Parathyroid adenoma (tissue), 2 donors: ENCODE measurements around the gene MVB12B.

Experiments
- H2AFZ ChIP-seq: fragments of 300-600 bp; sonication (generic); one replicate; pipeline ENCODE4 v1.7.0; 2017; ENCODE audit warnings: antibody characterized with exemption, mild to moderate bottlenecking
- H3K27ac ChIP-seq: fragments of 300-600 bp; sonication (generic); one replicate; pipeline ENCODE4 v1.7.0; 2017
- H3K27me3 ChIP-seq: fragments of 300-600 bp; sonication (generic); one replicate; pipeline ENCODE4 v1.7.0; 2017; ENCODE audit warnings: low read length; ENCODE audit not compliant: control insufficient read depth, insufficient read depth
- H3K36me3 ChIP-seq: fragments of 300-600 bp; sonication (generic); one replicate; pipeline ENCODE4 v1.7.0; 2017; ENCODE audit warnings: low read length; ENCODE audit not compliant: control insufficient read depth, insufficient read depth
- H3K4me1 ChIP-seq: fragments of 300-600 bp; sonication (generic); one replicate; pipeline ENCODE4 v1.7.0; 2017; ENCODE audit warnings: control low read depth
- H3K4me2 ChIP-seq: fragments of 300-600 bp; sonication (generic); one replicate; pipeline ENCODE4 v1.7.0; 2017; ENCODE audit warnings: low read length
- H3K4me3 ChIP-seq: fragments of 300-600 bp; sonication (generic); one replicate; pipeline ENCODE4 v1.7.0; 2017; ENCODE audit warnings: low read depth, low read length
- H3K79me2 ChIP-seq: fragments of 300-600 bp; sonication (generic); one replicate; pipeline ENCODE4 v1.7.0; 2017; ENCODE audit warnings: control low read depth
- H3K9ac ChIP-seq: fragments of 300-600 bp; sonication (generic); one replicate; pipeline ENCODE4 v1.7.0; 2017; ENCODE audit warnings: mild to moderate bottlenecking
- H3K9me3 ChIP-seq: fragments of 300-600 bp; sonication (generic); one replicate; pipeline ENCODE4 v1.7.0; 2017; ENCODE audit warnings: low read length; ENCODE audit not compliant: control insufficient read depth
- TF ChIP-seq, protein P1 (sequence below): fragments of 300-600 bp; sonication (generic); IDR thresholded peaks from one replicate; pipeline ENCODE4 v1.7.0; 2017; ENCODE audit warnings: antibody characterized with exemption, mild to moderate bottlenecking
- donor health status: primary hyperparathyroidism.

The MVB12B gene

DNA sequence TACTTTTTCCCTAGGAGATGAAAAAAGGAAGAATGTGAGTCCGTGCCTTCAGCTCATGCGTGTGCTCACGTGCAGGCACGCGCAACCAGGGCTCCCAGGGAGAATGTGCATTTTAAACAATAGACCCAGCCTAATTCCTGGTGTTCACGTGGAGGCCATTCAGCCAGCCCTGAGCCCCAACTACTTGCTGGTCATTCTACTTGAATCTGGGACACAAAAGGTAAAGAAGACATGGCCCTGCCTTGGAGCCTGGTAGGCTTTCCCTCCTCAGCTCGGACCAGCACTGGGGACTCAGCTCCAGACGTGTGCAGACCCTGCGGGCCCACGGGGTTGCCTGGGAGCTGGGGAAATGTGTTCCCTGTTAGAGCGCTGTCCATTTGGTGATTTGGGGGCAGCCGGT lies 125.5 kb downstream of the MVB12B start:
- Histone ChIP-seq H3K79me2 (no peaks in the 10 kb centered on the region), H3K36me3 (no peaks in the 10 kb centered on the region), H2AFZ (no peak overlapping the region), H3K4me1 (no peaks in the 10 kb centered on the region), H3K27me3 (no peaks in the 10 kb centered on the region), H3K9me3 (no peaks in the 10 kb centered on the region), H3K9ac (no peak overlapping the region), H3K4me2 (no peak overlapping the region), H3K4me3 (no peak overlapping the region), H3K27ac (no peak overlapping the region)
- TF ChIP-seq, protein P1, sequence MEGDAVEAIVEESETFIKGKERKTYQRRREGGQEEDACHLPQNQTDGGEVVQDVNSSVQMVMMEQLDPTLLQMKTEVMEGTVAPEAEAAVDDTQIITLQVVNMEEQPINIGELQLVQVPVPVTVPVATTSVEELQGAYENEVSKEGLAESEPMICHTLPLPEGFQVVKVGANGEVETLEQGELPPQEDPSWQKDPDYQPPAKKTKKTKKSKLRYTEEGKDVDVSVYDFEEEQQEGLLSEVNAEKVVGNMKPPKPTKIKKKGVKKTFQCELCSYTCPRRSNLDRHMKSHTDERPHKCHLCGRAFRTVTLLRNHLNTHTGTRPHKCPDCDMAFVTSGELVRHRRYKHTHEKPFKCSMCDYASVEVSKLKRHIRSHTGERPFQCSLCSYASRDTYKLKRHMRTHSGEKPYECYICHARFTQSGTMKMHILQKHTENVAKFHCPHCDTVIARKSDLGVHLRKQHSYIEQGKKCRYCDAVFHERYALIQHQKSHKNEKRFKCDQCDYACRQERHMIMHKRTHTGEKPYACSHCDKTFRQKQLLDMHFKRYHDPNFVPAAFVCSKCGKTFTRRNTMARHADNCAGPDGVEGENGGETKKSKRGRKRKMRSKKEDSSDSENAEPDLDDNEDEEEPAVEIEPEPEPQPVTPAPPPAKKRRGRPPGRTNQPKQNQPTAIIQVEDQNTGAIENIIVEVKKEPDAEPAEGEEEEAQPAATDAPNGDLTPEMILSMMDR: no peak

DNA sequence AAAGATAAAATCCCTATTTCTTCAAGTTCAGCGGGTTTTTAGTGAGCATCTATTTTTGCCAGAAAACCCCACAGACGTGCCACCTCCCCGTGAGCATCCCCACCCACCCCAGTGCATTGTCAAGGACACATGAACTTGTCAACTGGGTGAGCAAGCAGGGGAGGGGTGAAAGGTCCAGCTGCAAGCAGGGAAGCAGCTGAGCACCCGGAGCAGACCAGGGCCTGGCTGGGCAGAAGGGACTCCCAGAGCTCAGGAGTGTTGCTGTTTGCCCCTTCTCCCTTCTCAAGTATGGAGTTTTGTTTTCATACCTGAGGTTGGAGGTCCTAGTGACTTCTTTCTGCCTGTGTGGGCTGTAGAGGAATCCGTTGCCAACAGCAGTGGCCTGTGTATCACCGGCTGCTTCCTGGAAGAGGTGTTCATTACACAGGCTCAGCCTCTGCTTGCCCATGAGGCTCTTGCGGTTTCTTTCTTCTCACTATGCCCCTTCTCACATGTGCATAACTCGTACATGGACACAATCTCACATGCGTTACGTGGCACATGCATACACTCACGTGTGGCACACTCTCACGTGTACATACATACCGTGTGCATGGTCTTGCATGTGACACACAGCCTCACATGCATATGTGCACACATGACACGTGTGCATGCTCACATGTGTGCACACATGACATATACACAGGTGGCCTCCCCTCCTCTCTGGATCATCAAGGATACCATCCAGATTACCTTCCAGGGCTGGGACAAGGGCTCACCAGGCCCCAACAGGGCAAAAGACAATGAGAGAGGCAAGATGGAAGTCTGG lies 126.7 kb downstream of the MVB12B start:
- TF ChIP-seq, protein P1: no peak
- no peaks in the 10 kb centered on the region for H3K79me2 ChIP-seq
- H3K4me2 ChIP-seq: no peak overlapping the region
- H3K27ac ChIP-seq: no peak overlapping the region
- no peak overlapping the region for H2AFZ ChIP-seq
- H3K9me3 ChIP-seq: no peaks in the 10 kb centered on the region
- H3K4me1 ChIP-seq: no peaks in the 10 kb centered on the region
- H3K4me3 ChIP-seq: no peak overlapping the region
- no peaks in the 10 kb centered on the region for H3K27me3 ChIP-seq
- H3K9ac ChIP-seq: no peak overlapping the region
- no peaks in the 10 kb centered on the region for H3K36me3 ChIP-seq

DNA sequence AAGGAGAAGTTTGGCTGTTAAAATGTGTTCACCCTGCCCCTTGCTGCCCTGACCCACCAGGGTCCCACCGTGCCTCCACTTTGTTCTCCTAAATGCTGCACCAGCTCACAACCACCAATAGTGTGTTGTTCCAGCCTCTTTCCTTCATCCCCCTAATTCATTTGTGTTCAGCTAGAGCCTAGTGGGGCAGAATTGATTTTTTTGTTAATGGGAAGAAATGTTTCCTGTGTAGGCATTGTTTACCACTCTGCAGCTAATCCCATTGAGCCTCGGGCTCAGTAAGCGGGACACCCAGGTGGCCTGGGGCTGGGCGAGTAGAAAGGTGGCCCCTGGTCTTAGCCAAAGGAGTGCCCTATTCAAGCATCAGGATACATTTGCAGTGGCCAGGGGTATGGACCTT lies 127.6 kb downstream of the MVB12B start:
- Histone ChIP-seq H3K9me3 (no peaks in the 10 kb centered on the region), H3K4me1 (no peaks in the 10 kb centered on the region), H3K79me2 (no peaks in the 10 kb centered on the region), H3K4me3 (no peak overlapping the region), H3K27ac (no peak overlapping the region), H2AFZ (no peak overlapping the region), H3K9ac (no peak overlapping the region), H3K36me3 (no peaks in the 10 kb centered on the region), H3K4me2 (no peak overlapping the region), H3K27me3 (no peaks in the 10 kb centered on the region)
- TF ChIP-seq, protein P1: no peak

DNA sequence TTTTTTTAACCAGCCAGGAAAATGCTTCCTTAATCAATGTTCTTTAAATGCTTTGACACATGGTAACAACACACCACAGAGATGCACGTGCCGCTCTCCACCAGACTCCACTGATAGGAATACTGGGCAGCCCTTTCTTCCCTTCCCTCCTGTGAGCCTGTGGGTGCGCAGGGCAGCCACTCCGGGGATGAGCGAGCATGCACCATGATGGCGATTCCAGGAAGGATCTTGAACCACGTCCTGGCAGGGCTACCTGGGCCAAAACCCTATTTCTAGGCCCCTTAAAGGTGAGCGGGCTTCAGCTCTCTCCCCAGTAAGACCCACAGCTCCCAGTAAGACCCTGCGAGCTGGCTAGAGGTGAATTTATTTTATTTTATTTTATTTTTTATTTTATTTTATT lies 128.2 kb downstream of the MVB12B start:
- Histone ChIP-seq H3K9ac (no peak overlapping the region), H3K4me2 (no peak overlapping the region), H3K79me2 (no peaks in the 10 kb centered on the region), H3K9me3 (no peaks in the 10 kb centered on the region), H3K4me3 (no peak overlapping the region), H2AFZ (no peak overlapping the region), H3K36me3 (no peaks in the 10 kb centered on the region), H3K27me3 (no peaks in the 10 kb centered on the region), H3K4me1 (no peaks in the 10 kb centered on the region), H3K27ac (no peak overlapping the region)
- TF ChIP-seq, protein P1: no peak
